ENCODE results near the gene INPP5A. TPM values are rescaled to one million over a fixed set of nuclear protein-coding genes. Genes with fewer than 3 reads are reported as not detected.
"Not testable (repeated sequence)": the region's sequence is repeated elsewhere in the genome, so short reads cannot be mapped to it uniquely, and the experiment has no call there.

The INPP5A gene
- total and polyA plus RNA-seq, 2 of the 13 experiments (the other 11 are each of a cell fraction or from before 2014, with no cell fraction given), result 17.5 to 37.9 TPM

GRCh38 chr10:132597654-132598053 is 60.1 kb downstream of the INPP5A start (continued):
- TF ChIP-seq ZNF800 (CRISPR knock-in tag; IDR thresholded peaks at IDR 0.05) (no peak), ZBTB4 (CRISPR knock-in tag; IDR thresholded peaks at IDR 0.05; ENCODE audit: borderline replicate concordance) (no peak), ZBTB2 (CRISPR knock-in tag; IDR thresholded peaks at IDR 0.05; ENCODE audit: low read depth) (no peak), CCAR2 (optimal IDR thresholded peaks at IDR 0.05; ENCODE audit: low read depth, low read length) (no peak)

GRCh38 chr10:132599023-132599618 is 61.5 kb downstream of the INPP5A start:
- BruUV-seq (replicated peaks); in situ Hi-C loops (cut with HindIII; ENCODE audit: extremely low pct_ligation_motif_present, low pct_unique_long_range_greater_than_20kb); POLR2A ChIA-PET; H2AFZ ChIP-seq (ENCODE audit: low read length); H4K20me1 ChIP-seq (ENCODE audit: insufficient read depth, low read length); H3K9ac ChIP-seq (ENCODE audit: insufficient read depth, low read depth, low read length); intact Hi-C loops (cut with micrococcal nuclease; ENCODE audit: unreplicated experiment); CTCF ChIA-PET (ENCODE audit: low intra/inter-chr PET ratio, low total read pairs); H3K36me3 ChIP-seq (replicated peaks in 1 of 2; ENCODE audit: control insufficient read depth in 1 of 2, insufficient read depth in 2 of 2, low read length in 2 of 2); FAIRE-seq; H3K27me3 ChIP-seq (ENCODE audit: control insufficient read depth in 1 of 2, insufficient read depth in 2 of 2, low read length in 2 of 2); TF ChIP-seq EP300 (IDR thresholded peaks at IDR 0.05; ENCODE audit: low read depth in 2 of 2, low read length in 2 of 2); NR2F6 (CRISPR knock-in tag; IDR thresholded peaks at IDR 0.05): not testable (repeated sequence)
- Histone ChIP-seq H3K79me2 (ENCODE audit: insufficient read depth, low read length) (peaks cover 33% of the 10 kb centered on the region), H3K4me2 (ENCODE audit: low read depth, low read length) (peak overlapping the region; percentile 50), H3K9me3 (ENCODE audit: low read length) (peaks cover 26% of the 10 kb centered on the region), H3K4me3 (replicated peaks in 1 of 3; ENCODE audit: insufficient read depth in 1 of 3, low read depth in 2 of 3, low read length in 3 of 3) (0 out of 6 replicates have a peak overlapping the region, but pooled peaks of 1 of the 3 experiments have one; percentile 8), H3K27ac (ENCODE audit: extremely low read length, insufficient read depth, low read length) (peak overlapping the region; percentile 35), H3K4me1 (ENCODE audit: insufficient read depth, low read length) (peaks cover 22% of the 10 kb centered on the region)
- 30% methylated on average over 5 of the region's 9 CpGs for WGBS (ENCODE audit: low lambda C conversion rate)
- DNase-seq (ENCODE audit: low spot score) (peak; percentile 56), ATAC-seq (peak; percentile 29; the same call in 1 of the 3 replicates)
- TF ChIP-seq ELF3 (CRISPR knock-in tag; IDR thresholded peaks at IDR 0.05) (peak; percentile 59; the same call in 1 of the 2 replicates), EP300 (CRISPR knock-in tag; IDR thresholded peaks at IDR 0.05; ENCODE audit: borderline replicate concordance) (0 out of 2 replicates have a peak, but pooled peaks have one; percentile 24), ELF1 (CRISPR knock-in tag; IDR thresholded peaks at IDR 0.05) (peak; percentile 70), FOXA3 (CRISPR knock-in tag; IDR thresholded peaks at IDR 0.05) (0 out of 2 replicates have a peak, but pooled peaks have one; percentile 6), ZSCAN5A (CRISPR knock-in tag; IDR thresholded peaks at IDR 0.05; ENCODE audit: borderline replicate concordance) (peak; percentile 54; the same call in 1 of the 2 replicates), SAP130 (CRISPR knock-in tag; IDR thresholded peaks at IDR 0.05; ENCODE audit: low read depth) (0 out of 2 replicates have a peak, but pooled peaks have one; percentile 9), POGZ (CRISPR knock-in tag; IDR thresholded peaks at IDR 0.05) (0 out of 2 replicates have a peak, but pooled peaks have one; percentile 30), NR2F6 (IDR thresholded peaks at IDR 0.05) (0 out of 2 replicates have a peak, but pooled peaks have one; percentile 28)

Measured in HepG2 (cell line).